ENCODE measurements around the gene ATG101.

Gene ATG101, protein sequence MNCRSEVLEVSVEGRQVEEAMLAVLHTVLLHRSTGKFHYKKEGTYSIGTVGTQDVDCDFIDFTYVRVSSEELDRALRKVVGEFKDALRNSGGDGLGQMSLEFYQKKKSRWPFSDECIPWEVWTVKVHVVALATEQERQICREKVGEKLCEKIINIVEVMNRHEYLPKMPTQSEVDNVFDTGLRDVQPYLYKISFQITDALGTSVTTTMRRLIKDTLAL

DNA sequence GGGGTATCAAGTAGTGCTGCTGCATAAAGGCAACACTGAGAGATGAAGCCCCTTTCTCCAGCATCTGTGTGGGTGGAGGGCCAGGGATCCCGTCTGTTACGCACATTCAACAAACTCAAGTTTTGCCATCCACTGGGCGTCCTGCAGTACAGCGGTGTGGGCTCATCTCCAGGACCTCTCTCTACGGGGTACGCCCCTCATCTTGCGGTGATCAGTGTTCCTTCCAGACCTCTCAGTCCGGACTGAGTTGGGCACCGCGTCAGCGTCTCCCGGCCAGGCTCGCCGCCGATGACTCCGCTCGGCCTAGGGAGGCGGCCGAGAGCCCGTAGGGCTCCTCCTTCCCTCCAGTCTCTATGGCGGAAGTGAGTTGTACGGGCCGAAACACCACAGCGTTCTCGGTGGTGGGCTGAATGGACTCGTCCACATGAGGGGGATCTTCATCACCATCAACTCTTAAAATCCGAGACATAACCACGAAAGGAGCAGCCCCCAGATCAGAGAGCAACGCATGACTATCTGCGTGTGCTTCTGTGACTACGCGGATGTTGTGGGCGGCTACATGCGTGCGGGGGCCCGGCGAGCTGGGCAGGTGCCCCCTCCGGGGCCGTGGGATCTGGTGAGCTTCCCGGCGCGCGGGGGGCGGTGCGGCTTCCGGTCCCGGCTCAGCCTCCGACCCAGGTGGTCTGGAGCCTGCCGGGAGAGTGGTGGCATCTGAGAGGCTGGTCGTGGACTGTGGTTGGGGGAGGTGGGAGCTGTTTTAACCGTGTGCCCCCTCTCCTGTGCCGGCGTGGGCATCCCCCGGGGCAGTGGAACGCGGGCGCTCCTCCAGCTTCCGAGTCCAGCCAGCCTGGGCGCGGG, at the start of gene ATG101:
Gene ATG101 (plus strand): TSS at position 652 of the 858 bp plus-strand sequence. CDS start 3,673 bp downstream, outside the sequence.
- in situ Hi-C loops (cut with HindIII; ENCODE audit: low sequenced_read_pairs) = no loop called here

DNA sequence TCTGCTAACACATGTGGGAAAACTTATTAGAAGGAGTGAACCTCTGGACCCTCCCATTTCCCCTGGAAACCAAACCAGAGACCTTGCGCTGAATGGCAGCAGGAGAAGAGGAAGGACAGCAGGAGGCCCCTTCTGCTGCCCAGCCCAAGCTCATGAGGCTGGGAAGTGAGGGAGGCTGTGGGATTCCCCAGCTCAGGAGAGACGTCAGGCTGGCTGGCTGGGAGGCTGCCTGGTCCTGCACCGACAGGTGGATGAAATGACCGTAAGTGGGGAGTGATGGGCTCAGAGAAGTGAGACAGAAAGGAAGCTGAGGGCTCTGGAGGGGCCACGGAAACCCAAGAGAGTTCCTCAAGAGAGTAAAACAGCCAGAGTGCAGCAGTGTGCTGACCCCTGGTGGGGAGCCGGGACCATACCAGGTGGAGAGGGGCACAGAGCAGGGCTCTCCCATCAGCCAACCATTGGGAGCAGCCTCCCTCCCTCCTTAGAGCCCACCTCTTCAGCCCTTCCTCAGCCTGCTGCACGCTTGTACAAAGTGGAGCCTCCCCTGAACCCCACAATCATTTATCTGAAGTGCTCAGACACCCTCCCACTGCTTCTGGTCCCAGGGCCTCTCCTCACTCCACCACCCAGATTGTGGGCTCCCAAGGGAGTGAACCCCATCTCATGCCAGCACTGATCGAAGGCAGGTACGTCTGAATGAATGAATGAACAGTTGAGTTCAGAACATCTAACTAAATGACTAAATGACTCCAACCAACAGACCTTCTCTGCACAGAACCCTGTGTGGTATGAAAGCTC, 49.0 kb upstream of the ATG101 start:
- in situ Hi-C loops (cut with HindIII; ENCODE audit: low sequenced_read_pairs) = loop anchor here (5.0 kb wide), 2 partner anchors 43 to 97 kb away; no protein-coding TSS in a partner anchor

DNA sequence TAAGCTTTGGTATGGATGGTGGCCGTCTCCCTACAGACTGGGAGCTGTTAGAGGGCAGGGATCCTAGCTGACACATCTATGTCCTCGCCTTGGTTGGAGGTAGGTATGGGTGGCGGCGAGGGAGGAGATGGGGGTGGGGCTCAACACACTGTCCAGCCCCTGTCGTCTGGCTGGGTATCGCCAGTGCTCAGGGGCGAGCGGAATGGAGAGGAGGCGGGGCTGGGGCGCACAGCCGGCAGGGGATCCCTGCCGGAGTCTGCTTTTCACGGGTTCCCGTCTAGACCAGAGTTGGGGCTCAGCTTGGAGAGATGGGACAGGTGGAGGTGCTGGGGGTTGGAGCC, 47.0 kb upstream of the ATG101 start:
- in situ Hi-C loops (cut with HindIII; ENCODE audit: low sequenced_read_pairs) = loop anchor here (5.0 kb wide), 2 partner anchors 46 to 94 kb away; no protein-coding TSS in a partner anchor

DNA sequence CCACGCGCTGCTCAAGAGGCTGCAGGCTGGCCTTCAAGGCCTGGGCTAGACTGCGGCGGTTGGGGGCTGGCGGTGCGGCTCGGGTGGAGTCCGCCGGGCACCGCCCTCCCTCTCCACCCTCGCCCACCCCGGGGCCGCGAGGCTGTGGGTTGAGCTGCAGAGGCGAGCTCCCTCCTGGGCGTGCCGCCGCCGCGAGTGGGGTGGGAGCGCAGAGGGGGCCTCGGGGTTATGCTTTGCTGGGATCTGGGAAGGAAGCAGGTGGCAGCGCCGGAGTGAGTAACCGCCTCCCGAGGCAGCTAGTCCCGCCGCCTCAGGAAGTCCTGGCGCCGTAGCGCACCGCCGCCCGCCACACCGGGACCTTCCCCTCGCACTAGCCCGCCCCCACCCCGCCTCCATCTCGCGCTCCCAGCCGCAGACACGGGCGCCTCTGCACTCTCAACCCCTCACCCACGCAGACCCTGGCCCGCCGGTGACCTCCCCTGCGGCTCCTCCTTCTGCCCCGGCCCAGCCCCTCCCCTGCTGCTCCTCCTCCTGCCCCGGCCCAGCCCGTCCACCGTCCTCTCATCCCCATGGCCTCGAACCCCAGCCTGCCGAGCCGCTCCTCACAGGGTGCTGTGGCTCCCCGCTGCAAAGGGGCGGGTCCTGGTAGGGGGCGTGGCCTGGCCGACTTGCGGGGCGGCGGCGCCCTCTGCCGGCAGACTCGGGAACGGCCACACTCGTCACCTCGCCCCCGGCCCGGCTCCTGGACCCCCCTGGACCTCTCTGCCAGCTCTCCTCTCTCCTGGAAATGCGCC, 46.4 kb upstream of the ATG101 start:
- in situ Hi-C loops (cut with HindIII; ENCODE audit: low sequenced_read_pairs) = loop anchor here (5.0 kb wide), 2 partner anchors 46 to 94 kb away; no protein-coding TSS in a partner anchor

DNA sequence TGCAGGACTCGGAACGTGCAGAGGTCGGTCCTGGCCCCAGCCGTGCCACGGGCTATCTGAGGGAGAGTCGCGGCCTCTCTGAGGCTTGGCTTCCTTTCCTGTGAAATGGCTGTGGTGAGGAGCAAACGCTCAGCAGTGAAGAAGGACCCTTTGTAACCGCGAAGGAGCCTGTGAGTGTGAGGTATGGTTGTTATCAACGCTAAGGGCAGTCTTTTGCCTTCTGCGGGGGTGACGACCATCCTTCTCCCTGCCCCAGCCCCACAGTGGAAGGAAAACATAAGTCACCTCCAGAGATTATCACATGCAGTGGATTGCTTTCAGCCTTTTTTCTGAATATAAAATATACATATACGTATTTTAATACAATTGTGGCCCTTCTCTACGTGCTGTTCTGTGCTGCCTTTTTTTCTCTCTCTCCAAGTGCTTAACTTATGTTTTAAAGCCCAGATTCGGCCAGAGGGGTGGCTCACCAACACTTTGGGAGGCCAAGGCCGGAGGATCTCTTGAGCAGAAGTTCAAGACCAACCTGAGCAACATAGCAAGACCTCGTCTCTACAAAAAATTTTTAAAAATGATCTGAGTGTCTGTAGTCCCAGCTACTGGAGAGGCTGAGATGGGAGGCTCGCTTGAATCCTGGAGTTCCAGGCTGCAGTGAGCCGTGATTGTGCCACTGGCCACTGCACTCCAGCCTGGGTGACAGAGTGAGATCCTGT, 45.6 kb upstream of the ATG101 start:
- in situ Hi-C loops (cut with HindIII; ENCODE audit: low sequenced_read_pairs) = loop anchor here (5.0 kb wide), 2 partner anchors 47 to 93 kb away; no protein-coding TSS in a partner anchor

DNA sequence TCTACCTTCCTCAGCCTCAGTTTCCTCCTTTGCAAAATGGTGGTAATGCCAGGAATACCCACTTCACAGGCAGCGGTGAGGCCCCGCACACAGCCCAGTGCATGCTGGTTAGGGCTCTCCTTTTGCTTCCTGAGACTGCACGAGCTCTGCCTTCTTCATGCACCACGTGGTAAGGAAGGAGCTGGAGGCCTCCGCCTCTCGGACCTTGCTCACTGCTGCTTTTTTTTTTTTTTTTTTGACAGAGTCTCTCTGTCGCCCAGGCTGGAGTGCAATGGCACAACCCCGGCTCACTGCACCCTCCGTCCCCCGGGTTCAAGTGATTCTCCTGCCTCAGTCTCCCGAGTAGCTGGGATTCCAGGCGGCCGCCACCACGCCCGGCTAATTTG, 44.9 kb upstream of the ATG101 start:
- in situ Hi-C loops (cut with HindIII; ENCODE audit: low sequenced_read_pairs) = loop anchor here (5.0 kb wide), 2 partner anchors 48 to 92 kb away; no protein-coding TSS in a partner anchor

DNA sequence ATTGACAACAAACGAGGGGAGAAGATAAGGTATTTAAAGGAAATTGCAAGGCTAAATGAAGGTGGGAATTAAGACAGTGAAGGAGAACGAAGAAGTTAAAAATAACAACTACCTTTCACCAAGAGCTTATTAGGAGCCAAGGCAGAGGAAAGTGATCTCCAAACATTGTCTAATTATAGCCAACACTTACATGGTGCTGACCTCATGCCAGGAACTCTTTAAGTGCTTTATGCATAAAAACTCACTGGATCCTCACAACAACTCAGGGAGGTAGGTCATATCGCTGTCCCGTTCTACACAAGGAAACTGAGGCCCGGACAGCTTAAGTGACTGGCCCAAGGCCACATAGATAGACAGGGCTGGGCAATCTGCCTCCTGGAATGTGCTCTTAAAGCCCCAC, 43.5 kb upstream of the ATG101 start:
- in situ Hi-C loops (cut with HindIII; ENCODE audit: low sequenced_read_pairs) = no loop called here

DNA sequence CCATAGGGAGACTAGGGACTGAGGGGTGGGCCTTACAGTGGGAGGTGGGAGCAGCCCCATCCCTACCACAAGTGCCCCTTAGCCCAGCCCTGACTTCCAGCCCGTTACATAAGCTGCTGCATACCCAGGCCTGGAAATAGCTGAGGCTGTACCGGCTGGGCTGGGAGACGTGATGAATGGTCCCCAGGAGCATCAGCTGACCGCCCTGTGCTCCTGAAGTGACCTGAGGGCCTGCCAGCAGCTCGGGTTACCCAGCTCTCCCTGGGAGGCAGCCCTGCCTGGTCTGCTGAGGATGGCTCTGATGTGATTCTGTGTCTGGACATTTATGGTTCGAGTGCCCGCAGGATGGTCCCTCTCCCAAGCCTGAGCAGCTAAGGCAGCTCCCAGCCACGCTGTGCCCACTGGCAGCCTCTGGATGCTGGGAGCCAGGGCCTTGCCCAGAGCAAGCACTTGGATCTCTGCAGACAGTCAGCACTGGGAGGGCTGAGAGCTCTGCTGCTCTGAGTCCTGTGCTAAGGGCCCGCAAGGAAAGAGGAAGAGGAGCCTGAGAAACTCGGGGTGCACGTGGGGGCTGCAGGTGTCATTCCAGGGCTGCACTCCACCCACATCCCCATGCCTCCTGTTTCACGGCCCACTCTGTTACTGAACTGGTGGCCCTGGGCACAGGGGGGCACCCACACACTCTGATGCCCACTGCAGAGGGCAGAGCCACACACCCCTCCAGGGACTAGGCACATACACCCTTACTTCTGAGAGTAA, 42.5 kb upstream of the ATG101 start:
- in situ Hi-C loops (cut with HindIII; ENCODE audit: low sequenced_read_pairs) = no loop called here

DNA sequence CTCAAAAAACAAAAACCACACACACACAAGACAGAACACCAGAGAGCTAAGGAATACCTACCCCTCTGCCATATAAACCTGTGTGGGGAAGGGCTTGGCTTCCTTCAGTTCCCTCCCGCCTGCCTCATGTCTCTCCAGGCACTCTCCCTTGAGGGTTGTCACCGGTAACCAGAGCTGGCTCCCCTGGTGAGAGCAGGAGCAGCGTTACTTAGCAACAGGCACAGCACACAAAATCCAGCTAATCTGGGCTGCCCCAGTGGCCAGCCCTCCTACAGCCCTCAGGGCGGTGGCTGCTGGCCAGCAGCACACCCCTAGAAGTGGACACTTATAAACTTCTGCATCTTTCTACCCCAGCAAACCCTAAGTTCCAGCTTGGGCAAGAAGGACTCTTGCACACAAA, 40.1 kb upstream of the ATG101 start:
- in situ Hi-C loops (cut with HindIII; ENCODE audit: low sequenced_read_pairs) = loop anchor here (5.0 kb wide), 1 partner anchor 63 kb away; no protein-coding TSS in a partner anchor

DNA sequence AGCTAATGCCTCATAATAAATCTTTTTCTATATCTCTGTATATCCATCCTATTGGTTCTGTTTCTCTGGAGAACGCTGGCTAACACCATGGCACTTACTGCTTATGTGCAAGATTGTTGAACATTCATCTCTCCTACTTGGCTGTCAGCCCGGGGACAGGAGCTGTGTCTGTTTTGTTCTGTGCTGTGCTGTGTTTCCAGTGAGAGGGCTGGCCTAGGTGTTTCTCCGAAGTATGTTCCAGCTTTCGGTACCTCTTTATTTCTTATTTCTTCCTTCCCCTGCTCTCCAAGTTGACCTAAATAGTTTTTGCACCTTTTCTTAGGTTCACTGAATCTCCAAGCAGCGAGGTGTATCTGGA, 37.4 kb upstream of the ATG101 start:
- in situ Hi-C loops (cut with HindIII; ENCODE audit: low sequenced_read_pairs) = loop anchor here (5.0 kb wide), 1 partner anchor 60 kb away; no protein-coding TSS in a partner anchor

DNA sequence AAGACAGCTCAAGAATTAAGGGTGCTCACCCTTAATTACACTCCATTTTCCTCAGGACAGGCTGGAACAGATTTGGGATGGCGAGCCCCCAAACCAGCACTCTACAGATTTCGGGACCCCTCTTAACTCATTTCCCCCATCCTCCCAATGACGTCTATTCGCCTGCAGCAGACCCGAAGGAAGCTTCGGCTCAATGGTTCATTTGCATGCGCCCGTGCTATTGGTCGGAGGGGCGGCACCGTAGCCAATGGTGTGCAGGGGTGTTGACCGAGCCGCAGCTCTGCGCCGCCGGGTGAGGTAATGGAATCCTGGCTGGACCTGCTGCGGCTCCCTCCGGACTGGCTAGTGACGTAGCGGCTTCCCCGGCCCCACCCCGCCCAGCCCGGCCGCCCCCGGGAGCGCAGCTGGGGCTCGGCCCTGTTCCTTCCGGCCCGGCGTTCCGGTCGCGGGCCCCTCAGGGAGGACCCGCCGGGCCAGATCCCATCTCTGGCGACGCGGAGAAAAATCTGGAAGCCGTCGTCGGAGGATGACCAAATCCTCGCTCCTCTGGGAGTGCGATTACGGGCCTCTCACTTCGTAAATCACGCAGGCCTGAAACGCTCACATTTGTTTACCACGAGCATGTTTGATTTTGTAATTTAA, 36.9 kb upstream of the ATG101 start:
- in situ Hi-C loops (cut with HindIII; ENCODE audit: low sequenced_read_pairs) = loop anchor here (5.0 kb wide), 1 partner anchor 59 kb away; no protein-coding TSS in a partner anchor

DNA sequence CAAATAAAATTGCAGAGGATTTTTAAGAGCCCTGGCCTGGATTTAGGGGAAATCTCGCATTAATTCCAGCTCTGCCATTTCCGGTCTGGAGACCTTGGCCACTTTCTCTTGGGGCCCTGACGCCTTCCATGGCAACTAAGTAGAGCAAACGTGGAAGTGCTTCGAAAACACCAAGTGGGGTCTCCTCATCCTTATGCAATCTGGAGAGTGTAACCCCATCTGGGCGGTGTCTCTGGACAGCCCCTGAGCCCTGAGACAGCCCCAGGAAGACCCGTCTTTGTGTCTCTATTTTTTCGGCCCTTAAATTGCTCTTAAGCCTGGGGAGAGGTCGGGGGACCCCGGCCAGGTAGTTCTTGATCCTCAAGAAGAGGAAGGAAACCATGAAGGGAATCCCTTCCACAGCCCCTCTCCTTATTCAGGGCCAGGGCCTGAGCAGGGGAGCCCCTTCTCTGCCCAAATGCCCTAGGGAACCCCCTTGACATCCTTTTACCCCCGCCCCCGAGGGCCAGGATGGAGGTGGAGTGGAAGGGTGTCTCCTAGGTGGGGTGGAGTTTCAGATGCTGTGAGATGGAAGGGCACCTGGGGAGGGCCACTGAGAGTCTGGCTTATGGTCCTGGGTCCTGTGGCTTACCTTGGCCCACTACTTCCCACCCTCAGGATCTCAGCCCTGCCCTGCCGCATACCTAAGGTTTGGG, 36.2 kb upstream of the ATG101 start:
- in situ Hi-C loops (cut with HindIII; ENCODE audit: low sequenced_read_pairs) = loop anchor here (5.0 kb wide), 1 partner anchor 59 kb away; no protein-coding TSS in a partner anchor

DNA sequence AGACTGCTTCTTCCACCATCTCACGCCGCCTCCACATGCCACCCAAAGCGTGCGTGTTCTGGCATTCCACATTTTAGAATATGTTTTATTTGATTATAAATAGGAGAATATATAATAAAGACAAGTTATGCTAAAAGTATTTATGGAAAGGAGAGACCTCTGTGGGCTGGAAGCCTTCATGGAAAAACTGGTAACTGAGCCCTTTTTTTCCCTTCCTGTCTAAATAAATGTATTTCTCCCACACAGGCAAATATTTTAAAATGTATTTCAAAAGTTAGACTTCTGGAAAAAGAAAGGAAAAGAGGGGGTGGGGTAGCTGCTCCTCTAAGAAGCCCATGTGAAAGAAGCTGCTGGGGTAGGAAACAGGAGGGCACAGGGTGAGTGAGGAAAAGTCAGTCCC, 34.6 kb upstream of the ATG101 start:
- in situ Hi-C loops (cut with HindIII; ENCODE audit: low sequenced_read_pairs) = no loop called here

DNA sequence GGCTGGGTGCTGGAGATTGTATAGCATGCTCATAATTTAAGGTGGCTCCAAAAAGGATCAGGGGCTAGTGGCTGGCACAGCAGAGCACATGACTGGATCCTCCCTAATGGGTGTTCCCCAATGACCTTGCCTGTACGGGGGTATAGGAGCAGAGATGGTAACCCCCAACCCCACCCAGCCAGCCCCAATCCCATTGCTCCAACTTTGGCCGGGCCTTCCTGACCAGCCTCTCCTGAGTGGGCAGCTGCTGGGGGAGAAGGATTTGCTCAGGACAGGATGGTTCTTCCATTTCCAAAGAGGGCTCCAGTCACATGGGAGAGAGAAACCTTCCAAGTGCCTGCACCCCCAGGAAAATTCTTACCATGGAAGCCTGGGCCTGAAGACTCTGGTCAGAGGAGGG, 33.9 kb upstream of the ATG101 start:
- in situ Hi-C loops (cut with HindIII; ENCODE audit: low sequenced_read_pairs) = no loop called here

DNA sequence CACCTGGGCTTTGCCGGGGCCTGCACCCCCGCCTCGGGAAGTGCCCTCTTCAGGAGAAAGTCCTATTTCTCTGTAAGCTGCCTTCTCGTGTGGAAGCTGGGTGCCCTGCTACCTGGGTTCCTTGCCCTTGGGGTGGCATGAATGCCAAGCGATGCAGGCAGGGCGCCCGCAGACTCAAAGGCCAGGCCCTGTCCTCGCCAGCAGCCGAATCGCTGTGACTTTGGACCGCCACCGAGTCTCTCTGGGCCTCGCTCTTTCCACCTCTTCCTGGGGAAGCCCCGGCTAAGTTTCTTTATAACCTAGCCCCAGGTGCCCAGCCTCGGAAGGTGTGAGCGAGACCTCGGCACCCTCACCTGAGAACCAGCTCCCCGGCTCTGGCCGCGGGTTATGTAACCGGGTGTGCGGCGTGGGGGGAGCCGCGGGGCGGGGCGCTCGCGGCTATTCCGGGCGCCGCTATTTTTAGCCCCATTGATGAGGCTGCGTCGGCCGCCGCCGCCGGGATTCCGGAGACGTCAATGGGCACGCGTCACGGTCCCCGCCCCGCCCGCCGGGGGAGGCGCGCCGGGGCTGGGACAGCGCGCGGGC, 33.1 kb upstream of the ATG101 start:
- in situ Hi-C loops (cut with HindIII; ENCODE audit: low sequenced_read_pairs) = no loop called here

DNA sequence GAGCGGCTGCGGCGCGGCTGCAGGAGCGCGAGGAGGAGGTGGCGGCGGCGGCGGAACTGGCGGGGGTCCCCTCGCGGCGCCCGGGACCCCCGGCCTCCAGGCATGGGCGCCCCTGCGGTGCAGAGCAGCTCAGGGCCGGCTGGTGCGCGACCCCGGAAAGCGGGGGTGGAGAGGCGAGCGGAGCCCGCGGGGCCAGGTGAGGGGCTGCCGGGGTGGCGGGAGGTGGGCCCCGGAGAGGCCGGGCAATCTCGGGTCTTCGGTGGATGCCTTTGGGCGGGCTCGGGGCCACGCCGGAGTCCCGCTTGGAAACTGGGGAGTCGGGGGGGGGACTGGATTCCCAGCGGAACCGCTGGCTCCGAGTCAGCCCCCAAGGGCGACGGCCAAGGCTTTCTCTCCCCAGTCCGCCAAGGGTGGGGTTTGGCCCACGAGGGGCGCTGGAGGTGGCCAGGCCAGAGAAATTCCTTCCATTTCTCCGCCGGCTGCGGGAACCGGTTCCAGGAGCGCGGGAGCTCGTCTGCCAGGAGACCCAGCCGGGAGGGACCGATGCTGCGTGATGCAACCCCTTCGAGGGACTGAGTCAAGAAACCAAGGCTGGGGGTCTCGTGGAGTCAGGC, 32.4 kb upstream of the ATG101 start:
- in situ Hi-C loops (cut with HindIII; ENCODE audit: low sequenced_read_pairs) = no loop called here

DNA sequence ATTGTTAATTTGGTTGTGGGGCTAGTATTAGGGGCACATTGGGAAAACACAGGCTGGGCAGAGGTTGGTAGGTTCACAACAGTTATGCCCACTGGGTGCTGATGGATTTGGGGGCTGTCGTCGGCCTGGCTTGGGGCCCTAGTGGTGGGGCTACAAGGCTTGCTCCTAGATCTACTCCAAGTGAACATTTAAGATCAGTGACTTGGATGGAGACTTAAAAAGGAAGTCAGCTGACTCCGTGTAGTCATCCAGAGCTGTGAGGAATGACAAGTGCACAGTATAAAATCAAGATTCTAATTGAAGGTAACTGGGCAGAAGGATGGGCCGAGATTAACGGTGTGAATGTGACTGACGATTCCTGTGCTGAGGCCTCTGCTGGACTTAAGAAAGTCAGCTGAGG, 31.3 kb upstream of the ATG101 start:
- in situ Hi-C loops (cut with HindIII; ENCODE audit: low sequenced_read_pairs) = no loop called here
